Activated CD8-positive, alpha-beta memory T cell treated with anti-CD3 and anti-CD28 coated beads for 4 hours (primary cell): ENCODE measurements around the gene DMP1.
"Not testable (repeated sequence)": the region's sequence is repeated elsewhere in the genome, so short reads cannot be mapped to it uniquely, and the experiment has no call there.

Experiments
- DNase-seq, 2 donors: peaks; one replicate each; pipeline ENCODE4 v3.0.0-alpha.2; 2020; ENCODE audit warnings: low read depth in 2 of 2

DMP1 gene

GRCh38 chr4:87688316-87688715 is 38.2 kb downstream of the DMP1 start:
- no peak for DNase-seq

GRCh38 chr4:87690947-87691346 is 40.9 kb downstream of the DMP1 start:
- DNase-seq, result not testable (repeated sequence)

- not testable (repeated sequence) for DNase-seq
Measured at GRCh38 chr4:87692060-87692459, 42.0 kb downstream of the DMP1 start.

GRCh38 chr4:87697272-87697671 is 47.2 kb downstream of the DMP1 start:
- no peak for DNase-seq

GRCh38 chr4:87697945-87698344 is 47.9 kb downstream of the DMP1 start:
- DNase-seq, result no peak

- DNase-seq, result no peak
Measured at GRCh38 chr4:87698394-87698793, 48.3 kb downstream of the DMP1 start.

- DNase-seq, result no peak
Measured at GRCh38 chr4:87704001-87704400, 53.9 kb downstream of the DMP1 start.

GRCh38 chr4:87707279-87707918 is 57.3 kb downstream of the DMP1 start:
- no peak for DNase-seq
